ENCODE data around the gene ADGRL2.
"Not testable (repeated sequence)": the region's sequence is repeated elsewhere in the genome, so short reads cannot be mapped to it uniquely, and the experiment has no call there.

The ADGRL2 gene

DNA sequence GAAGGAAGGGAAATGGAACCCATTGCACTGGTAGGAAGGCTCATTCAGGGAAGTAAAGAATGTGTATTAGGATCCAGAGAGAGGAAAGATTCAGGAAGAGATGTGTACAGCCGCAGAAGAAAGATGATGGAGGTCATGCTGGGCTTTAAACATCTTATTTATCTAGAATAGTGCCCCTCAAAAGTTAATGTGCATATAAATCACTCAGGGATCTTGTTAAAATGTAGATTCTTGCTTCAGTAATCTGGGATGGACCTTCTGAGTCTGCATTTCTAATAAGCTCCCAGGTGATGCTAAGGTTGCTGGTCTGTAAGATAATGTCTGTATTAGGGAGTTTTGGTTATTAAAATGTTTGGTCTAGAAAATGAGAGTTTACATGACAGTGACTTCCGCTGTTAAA lies 46.3 kb downstream of the ADGRL2 start:
- no peak for DNase-seq (ENCODE audit: low read depth)

- DNase-seq (ENCODE audit: low read depth) = no peak
Measured at GRCh38 chr1:81848880-81849682, 48.3 kb downstream of the ADGRL2 start.

GRCh38 chr1:81850031-81850430 lies 49.3 kb downstream of the ADGRL2 start:
- DNase-seq (ENCODE audit: low read depth) = no peak

DNA sequence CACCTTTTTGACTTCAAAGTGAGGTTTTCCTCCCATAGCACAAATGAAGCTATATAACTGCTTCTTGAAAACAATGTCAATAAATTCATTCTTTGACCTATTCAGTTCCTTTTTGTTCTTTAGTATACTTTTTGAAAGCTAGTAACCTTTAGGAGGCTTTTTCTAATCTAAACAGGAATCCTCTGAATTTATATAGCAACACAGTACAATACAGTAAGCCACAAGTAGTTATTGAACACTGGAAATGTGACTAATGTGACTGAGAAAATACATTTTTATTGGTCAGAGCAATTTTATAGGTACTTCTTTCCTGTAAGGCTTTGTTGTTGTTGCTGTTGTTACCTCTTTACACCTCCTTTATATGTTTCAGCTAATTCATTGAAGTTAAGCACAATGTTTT lies 49.8 kb downstream of the ADGRL2 start:
- DNase-seq (ENCODE audit: low read depth) = no peak

DNA sequence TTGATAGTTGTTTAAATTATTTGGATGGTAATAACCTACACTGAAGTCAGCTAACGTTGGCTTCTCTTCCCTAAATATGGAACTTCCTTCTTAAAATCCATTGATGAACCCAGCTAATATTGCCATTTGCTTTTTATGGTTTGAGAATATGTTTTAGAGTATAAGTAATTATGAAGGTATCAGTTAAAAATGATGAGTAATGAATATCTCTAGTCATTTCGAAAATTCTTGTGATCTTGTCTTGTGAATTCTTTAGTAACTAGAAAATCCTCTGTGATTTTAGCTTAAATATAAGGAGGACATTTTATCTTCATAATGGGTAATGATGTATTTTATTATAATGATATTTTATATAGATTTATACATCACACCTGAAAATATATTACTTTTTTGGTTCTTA lies 50.5 kb downstream of the ADGRL2 start:
- DNase-seq (ENCODE audit: low read depth) = no peak

DNA sequence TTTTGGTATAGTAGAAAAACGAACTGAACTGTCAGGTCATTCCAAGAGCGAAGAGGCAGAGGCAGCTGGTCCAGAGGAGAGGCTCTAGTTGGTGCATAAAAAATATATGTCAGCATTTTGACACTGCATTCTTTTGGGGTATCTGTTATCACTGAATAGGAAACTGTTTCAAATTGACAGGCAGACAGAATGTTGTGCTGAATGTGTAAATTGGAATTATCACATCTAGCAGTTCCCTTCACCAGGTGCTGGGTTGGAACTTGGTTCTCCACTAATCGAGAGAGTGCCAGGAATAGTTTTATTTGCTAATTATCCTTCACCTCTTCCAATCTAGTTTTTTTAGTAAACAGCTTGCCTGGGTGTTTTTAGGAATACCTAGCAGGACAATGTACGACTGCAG lies 52.2 kb downstream of the ADGRL2 start:
- DNase-seq (ENCODE audit: low read depth) = no peak

- DNase-seq (ENCODE audit: low read depth) = no peak
Measured at GRCh38 chr1:81867235-81867634, 66.5 kb downstream of the ADGRL2 start.

GRCh38 chr1:81869307-81869706 lies 68.6 kb downstream of the ADGRL2 start:
- DNase-seq (ENCODE audit: low read depth) = no peak

DNA sequence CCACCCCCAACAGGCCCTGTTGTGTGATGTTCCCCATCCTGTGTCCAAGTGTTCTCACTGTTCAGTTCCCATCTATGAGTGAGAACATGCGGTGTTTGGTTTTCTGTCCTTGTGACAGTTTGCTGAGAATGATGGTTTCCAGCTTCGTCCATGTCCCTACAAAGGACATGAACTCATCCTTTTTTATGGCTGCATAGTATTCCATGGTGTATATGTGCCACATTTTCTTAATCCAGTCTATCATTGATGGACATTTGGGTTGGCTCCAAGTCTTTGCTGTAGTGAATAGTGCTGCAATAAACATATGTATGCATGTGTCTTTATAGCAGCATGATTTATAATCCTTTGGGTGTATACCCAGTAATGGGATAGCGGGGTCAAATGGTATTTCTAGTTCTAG lies 70.4 kb downstream of the ADGRL2 start:
- DNase-seq (ENCODE audit: low read depth) = not testable (repeated sequence)

DNA sequence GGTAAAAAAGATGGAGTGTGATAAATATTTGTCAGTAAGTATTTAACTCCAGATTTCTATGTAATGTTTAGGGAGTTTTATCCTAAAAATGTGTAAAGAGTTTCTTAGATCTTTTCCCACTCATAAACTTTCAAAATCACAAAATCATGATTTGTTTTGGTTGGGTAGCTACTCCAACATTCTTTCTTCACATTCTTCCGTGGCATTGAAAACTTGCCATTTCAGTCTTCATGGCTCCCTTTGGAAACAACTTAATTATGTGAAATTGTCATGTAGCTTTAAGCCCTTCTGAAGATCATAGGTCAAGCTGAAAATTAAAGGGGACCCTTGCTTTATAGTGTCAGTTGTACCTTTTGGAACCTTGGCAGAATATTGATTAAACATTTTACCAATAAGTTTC lies 73.2 kb downstream of the ADGRL2 start:
- no peak for DNase-seq (ENCODE audit: low read depth)

GRCh38 chr1:81874461-81874860 lies 73.7 kb downstream of the ADGRL2 start:
- DNase-seq (ENCODE audit: low read depth) = no peak

- DNase-seq (ENCODE audit: low read depth) = no peak
Measured at GRCh38 chr1:81874940-81875339, 74.2 kb downstream of the ADGRL2 start.

DNA sequence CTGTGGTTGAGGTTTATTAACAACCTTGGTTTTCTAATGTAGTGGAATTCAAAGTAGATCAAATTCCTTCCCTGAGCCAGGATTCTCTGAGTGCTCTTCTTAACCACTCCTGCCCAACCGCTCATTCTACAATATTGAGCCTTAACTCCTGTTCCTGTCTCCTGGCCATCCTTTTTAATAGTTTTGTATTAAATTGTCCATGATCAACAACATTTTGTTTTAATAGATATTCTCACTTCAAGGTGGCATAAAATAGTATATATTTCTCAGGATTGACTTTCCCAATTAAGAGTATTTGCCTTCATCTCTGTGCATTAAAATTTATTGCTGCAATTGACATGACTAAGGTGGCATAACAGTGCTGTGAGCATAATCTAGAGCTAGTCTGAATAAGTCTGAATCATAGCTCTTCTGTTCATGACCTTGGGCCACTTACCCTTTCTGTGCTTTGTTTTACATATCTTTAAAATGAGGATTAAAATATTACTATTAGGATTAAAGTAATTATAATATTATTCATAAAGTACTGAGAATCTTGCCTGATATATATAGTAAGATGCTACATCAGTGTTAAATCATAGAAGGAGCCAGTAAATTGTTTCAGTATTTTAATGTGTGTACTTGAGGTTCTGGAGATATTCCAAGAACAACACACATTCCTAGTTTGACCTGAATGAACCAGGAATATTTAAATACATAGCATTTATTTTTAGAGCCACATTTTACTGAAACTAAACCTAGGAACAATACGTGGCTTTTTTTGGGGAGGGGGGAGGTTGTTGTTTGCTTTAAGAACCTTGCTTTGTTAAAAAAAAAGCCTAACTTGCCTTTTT lies 76.4 kb downstream of the ADGRL2 start:
- peak; percentile 34 for DNase-seq (ENCODE audit: low read depth)

DNA sequence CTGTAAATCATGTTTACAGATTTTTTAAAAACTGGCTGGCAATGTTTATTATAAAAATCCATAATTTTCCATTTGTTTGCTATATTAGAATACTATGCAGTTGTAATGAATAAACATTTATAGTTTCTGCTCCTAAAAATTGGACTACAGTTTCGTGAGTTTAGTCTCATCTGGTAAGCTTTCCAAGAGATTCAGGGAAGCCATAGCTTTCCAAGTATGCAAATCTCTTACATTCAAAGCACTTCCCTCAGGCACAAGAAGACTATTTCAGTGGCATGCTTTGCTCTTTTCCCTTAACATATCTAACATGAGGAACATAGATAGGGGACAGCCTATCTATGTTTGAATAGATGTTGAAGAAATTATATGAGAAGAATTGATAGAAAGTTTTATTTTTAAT lies 77.2 kb downstream of the ADGRL2 start:
- no peak for DNase-seq (ENCODE audit: low read depth)

GRCh38 chr1:81878538-81878937 lies 77.8 kb downstream of the ADGRL2 start:
- no peak for DNase-seq (ENCODE audit: low read depth)

DNA sequence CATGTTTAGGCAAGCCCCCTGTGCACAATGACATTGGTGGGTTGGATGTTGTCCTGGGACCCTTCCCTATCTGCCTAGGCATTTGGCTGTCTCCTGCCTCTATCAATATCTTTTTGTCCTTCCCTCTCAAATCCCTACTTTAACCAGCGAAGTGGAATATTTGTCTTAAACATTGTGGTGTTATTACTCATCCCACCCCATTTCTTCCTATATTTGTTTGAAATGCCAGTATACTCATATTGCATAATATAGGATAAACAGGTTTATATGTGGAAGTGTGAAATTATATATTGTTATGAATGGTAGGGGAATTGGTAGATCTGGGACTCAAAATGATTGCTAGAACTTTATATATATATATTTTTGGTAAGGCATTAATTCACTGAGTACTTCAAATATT lies 80.0 kb downstream of the ADGRL2 start:
- no peak for DNase-seq (ENCODE audit: low read depth)

DNA sequence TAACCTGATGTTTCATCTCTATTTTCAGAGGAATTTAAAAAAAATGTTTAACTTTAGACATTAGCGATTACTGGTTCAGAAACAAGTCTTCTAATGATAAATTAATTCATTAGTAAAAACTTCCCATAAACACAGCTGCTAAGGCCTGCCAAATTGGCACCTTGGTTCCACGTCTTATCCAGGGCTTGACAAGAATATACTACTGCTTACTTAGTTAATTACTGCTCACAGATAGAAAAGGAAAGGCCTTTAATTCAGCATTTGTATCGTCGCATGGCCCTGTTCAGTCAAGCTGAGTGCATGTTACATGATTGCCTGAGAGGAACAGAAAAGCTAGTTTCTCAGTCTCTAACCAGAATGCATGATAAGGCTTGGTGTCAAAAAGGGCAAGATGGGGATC lies 84.6 kb downstream of the ADGRL2 start:
- no peak for DNase-seq (ENCODE audit: low read depth)

- DNase-seq (ENCODE audit: low read depth) = not testable (repeated sequence)
Measured at GRCh38 chr1:81886292-81886691, 85.6 kb downstream of the ADGRL2 start.

- DNase-seq (ENCODE audit: low read depth) = no peak
Measured at GRCh38 chr1:81887421-81888144, 86.8 kb downstream of the ADGRL2 start.

DNA sequence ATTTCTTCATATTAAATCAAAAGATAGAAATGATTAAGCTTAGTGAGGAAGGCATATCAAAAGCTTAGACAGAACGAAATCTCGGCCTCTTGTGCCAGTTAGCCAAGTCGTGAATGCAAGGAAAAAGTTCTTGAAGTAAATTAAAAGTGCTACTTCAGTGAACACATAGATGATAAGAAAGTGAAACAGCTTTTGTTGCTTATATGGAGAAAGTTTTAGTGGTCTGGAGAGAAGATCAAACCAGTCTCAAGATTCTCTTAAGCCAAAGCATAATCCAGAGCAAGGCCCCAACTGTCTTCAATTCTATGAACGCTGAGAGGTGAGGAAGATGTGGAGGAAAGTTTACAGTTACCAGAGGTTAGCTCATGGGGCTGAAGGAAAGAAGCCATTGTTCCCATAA lies 88.4 kb downstream of the ADGRL2 start:
- DNase-seq (ENCODE audit: low read depth) = no peak

DNA sequence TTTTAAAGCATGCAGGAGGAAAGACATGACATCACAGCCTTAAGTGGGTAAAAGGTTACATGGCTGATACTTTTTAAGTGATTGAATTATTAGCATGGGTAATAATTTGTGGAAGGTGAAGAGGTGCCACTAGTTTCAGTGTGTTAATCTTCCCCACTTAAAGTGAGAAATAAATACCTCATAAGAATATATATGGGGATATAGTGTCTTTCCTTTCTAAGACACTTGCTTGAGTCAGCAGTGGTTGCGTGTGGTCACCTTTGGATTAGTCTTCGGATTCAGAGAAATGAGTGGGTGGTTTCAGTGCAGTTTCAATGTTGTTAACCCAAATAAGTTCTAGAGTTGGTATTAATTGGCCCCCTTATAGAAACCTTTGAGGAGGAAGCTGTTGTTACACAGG lies 94.1 kb downstream of the ADGRL2 start:
- DNase-seq (ENCODE audit: low read depth) = no peak

DNA sequence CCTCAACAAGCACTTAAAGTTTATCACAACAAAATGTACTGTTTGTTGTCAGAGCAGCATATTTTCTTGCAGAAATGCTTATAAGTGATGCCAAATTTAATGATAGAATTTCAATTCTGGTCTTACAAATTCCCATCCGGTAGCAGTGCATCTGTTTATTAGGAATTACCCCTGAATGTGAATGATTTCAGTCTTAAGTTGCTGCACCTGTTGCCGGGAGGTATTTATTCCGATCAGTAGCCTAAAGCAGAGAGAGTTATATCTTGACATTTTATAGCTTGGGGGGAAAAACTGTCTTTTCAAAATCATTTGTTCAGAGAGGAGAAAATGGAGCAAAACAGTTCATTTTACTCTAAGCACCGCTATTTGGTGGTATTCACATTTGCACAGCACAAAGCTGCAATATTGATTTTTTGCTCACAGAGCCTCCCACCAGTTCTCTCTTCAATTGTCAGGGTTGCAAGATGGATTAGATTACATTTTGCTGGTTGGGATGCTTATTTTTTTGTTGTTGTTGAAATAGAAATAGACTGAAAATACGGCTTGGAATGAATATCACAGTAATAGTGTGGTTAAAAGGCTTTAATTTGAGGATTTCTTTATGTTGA lies 98.6 kb downstream of the ADGRL2 start:
- DNase-seq (ENCODE audit: low read depth) = no peak
